ENCODE data around the gene BCL2L1. TPM values are rescaled to one million over a fixed set of nuclear protein-coding genes. Genes with fewer than 3 reads are reported as not detected.

Gene BCL2L1
- polyA plus RNA-seq, 3 donors from 2014 or later, result 30.9 to 60.4 (median 39.3) TPM

DNA sequence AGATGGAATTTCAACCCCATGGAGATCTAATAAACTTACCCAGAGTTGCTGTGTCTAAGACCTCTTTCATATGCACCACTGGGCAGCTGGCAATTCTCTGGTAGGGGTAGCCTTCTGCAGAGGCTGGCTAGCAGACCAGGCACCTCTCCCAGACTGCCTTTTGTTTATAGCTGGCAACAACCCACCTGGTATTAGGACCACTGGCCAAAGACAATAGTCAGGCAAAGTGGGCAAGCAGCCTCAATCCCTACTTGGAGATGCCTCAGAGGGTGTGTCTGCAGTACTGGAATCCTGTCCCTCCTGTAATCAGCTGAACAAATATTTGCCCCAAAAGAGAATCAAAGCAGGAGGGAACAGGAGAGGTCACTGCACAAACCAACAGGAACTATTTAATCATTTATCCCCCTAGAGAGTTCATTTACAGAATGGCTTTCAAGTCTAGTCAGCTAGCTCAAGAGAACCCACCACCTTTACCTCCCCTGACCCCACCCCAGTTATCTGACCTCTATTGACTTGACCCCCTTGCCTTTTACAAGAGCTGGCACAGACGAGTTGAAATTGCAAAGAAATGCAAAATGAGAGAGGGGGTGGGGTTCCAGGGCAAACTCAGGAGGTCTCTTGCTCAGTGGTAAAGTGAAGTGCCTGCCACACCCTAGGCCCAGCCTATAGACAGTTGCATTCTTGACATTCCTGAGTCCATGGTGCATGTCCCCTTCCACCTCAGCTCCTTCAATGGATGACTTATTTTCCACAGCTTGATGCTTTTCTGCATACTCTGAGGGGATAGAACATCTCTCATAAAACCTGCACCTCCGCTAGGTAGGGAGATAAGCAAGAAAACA is 2.8 kb downstream of the BCL2L1 start:
- H3K4me1 Mint-ChIP-seq, result peaks cover 82 to 83% of the 10 kb centered on the region in 2 donors
- peaks cover 13 to 30% (median 20%) of the 10 kb centered on the region in 3 donors for H3K36me3 Mint-ChIP-seq
- H3K27ac Mint-ChIP-seq, result peak overlapping the region; percentile 91 to 99 (median 97)
- peak overlapping the region; percentile 97 to 98 (median 97) for H3K4me3 Mint-ChIP-seq
- no peak for DNase-seq
- no peaks in the 10 kb centered on the region for H3K9me3 Mint-ChIP-seq
- H3K27me3 Mint-ChIP-seq (ENCODE audit: low read depth in 3 of 3), result peaks cover 9 to 11% (median 9%) of the 10 kb centered on the region in 3 donors

DNA sequence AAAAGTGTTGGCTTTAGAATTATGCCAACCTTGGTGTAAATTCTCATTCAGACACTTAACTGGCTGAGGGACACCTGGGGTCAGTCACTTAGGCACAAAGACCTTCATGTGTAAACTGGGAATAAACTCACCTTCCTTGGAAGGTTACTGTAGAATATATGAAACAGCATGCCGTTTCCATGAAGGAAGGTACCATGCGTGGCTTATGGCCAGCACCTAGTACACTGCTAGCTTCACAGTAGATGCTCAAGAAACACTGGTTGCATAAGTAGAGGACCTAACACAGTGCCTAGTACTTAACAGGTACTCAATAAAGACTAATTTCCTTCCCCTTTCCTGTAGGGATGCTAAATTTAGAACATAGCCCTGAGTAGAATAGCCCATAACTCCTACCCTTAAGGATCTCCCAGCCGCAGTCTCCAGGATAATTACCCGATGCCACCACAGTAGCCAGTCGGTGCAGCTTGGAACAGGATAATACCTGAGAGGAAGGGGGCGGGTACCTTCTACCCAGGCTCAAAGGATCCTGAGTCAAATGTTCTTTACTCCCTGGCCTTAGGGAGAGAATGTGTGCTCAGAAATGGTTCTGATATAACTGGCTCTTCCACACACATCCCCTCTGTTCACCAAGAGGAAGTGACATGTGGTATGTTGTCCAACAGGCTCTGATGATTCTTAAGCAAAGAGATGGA is 3.6 kb downstream of the BCL2L1 start:
- peaks cover 86 to 89% of the 10 kb centered on the region in 2 donors for H3K4me1 Mint-ChIP-seq
- peaks cover 17 to 35% (median 25%) of the 10 kb centered on the region in 3 donors for H3K36me3 Mint-ChIP-seq
- DNase-seq, result no peak
- no peaks in the 10 kb centered on the region for H3K9me3 Mint-ChIP-seq
- H3K27ac Mint-ChIP-seq, result peak overlapping the region; percentile 91 to 99 (median 97)
- H3K27me3 Mint-ChIP-seq (ENCODE audit: low read depth in 3 of 3), result peaks cover 8 to 11% (median 9%) of the 10 kb centered on the region in 3 donors
- H3K4me3 Mint-ChIP-seq, result peak overlapping the region; percentile 97 to 98 (median 97)

DNA sequence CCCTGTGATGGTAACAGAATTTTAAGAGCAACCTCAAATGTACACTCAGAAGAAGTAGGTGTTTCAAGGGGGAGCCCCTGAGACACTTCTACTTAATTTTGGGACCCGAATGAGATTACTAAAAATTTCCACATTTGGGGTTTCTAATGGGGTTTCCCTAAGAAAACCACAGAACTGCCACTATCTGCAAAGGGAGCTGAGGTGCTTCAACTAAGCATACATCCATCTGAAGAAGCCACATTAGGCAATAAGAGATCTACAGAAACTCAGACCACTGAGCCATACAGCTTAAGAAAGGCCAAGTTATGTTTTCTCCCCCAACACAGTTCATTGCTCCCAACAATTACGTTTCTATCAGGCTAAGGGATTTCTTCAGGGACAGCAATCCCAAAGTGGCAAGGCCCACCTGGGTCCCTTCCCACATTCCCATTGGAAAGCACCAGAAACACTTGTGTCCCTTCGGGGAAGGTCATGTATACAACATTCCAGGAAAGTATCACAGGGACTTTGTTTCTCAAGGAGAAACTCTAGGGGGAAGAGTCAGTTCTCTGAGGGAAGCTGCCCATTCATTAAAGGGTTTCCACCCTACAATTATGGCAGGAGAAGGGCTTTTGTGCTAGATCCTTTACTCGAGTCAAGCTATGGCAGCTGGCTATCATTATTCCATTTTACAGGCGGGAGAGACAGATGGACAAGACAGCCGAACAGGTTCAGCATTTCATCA is 5.0 kb downstream of the BCL2L1 start:
- Mint-ChIP-seq H3K36me3 (peaks cover 21 to 39% (median 37%) of the 10 kb centered on the region in 3 donors), H3K27me3 (ENCODE audit: low read depth in 3 of 3) (peaks cover 2 to 4% (median 4%) of the 10 kb centered on the region in 3 donors), H3K9me3 (no peaks in the 10 kb centered on the region), H3K4me3 (peak overlapping the region; percentile 80 to 85 (median 84)), H3K4me1 (peaks cover 96 to 98% of the 10 kb centered on the region in 2 donors), H3K27ac (peak overlapping the region; percentile 86 to 95 (median 90))
- DNase-seq, result peak; percentile 23 to 55 (median 52)

DNA sequence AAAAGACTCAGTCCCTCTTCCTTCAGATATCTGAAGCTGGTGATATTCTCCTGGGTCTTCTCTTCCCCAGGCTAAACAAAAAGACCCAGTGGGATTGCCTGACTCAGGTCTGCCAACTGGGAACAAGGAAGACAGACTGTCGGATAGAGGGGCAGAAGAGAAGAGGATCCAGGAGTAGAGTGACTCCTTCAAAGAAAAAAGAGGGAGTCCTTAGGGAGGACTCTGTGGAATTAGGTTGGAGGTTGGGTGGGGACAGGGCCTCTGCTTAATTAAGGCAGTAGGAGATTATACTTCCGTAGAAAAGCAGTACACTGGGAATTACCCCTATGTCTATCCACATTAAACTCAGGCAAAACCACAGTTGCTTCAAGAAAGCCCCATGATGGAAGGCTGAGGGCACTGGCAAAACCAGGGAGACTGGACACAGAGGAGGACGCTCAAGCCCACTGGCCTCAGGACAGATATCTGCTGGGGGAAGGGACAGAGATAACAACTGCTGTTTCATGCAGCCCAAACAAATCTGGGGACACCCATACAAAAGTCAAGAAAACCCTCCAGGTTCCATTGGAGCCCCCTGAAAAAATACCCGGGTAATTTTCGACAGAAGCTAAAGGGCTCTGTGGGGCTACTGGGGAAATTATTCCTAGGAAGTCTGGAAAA is 5.7 kb downstream of the BCL2L1 start:
- peaks cover 21 to 39% (median 38%) of the 10 kb centered on the region in 3 donors for H3K36me3 Mint-ChIP-seq
- DNase-seq, result no peak
- H3K27me3 Mint-ChIP-seq (ENCODE audit: low read depth in 3 of 3), result peaks cover 0 to 2% (median under 1%) of the 10 kb centered on the region in 3 donors
- H3K4me1 Mint-ChIP-seq, result peaks cover 97 to 100% of the 10 kb centered on the region in 2 donors
- no peaks in the 10 kb centered on the region for H3K9me3 Mint-ChIP-seq
- peak overlapping the region; percentile 86 to 95 (median 90) for H3K27ac Mint-ChIP-seq
- peak overlapping the region; percentile 80 to 85 (median 84) for H3K4me3 Mint-ChIP-seq

DNA sequence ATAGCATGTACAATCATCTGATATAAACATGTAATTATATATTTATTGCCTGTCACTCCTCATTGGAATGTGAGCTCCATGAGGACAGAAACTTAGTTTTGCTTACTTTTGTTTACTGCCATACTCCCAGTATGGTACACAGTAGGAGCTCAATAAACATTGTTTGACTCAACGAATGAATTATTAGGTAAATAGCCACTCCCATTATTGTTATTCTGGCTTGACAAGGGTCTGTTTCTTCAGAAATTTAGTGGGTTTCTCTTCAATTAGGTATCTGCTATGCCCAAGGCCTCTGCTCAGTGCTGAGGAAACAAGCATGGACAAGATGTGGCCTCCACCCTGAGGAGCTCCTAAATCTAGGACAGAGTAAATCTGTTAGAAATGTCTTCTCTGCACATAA is 6.3 kb downstream of the BCL2L1 start:
- no peak for DNase-seq
- Mint-ChIP-seq H3K9me3 (no peaks in the 10 kb centered on the region), H3K27ac (peak overlapping the region; percentile 86 to 95 (median 90)), H3K36me3 (peaks cover 21 to 38% (median 37%) of the 10 kb centered on the region in 3 donors), H3K27me3 (ENCODE audit: low read depth in 3 of 3) (peaks cover 0 to 2% (median 0%) of the 10 kb centered on the region in 3 donors), H3K4me3 (peak overlapping the region; percentile 80 to 85 (median 84)), H3K4me1 (peaks cover 97 to 100% of the 10 kb centered on the region in 2 donors)

DNA sequence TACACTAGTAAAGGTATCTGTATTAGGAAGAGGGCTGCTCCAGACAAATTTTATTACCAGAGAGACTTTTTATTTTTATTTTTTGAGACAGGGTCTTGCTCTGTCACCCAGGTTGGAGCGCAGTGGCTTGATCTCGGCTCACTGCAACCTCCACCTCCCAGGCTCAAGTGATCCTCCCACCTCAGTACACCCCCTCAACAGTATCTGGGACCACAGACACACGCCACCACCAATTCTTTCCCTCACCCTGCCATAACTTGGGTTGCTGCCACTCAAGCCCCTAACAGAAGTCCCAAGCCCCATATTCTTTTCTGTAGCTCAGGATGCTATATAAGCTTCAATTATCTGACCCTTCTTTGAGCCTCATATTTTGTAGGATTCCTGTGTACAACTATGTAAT is 6.9 kb downstream of the BCL2L1 start:
- peaks cover 0 to 2% (median 0%) of the 10 kb centered on the region in 3 donors for H3K27me3 Mint-ChIP-seq (ENCODE audit: low read depth in 3 of 3)
- peaks cover 21 to 34% (median 32%) of the 10 kb centered on the region in 3 donors for H3K36me3 Mint-ChIP-seq
- H3K4me1 Mint-ChIP-seq, result peaks cover 97 to 100% of the 10 kb centered on the region in 2 donors
- peak overlapping the region; percentile 73 to 95 (median 90) for H3K27ac Mint-ChIP-seq
- peak overlapping the region; percentile 80 to 85 (median 84) for H3K4me3 Mint-ChIP-seq
- no peaks in the 10 kb centered on the region for H3K9me3 Mint-ChIP-seq
- no peak for DNase-seq

DNA sequence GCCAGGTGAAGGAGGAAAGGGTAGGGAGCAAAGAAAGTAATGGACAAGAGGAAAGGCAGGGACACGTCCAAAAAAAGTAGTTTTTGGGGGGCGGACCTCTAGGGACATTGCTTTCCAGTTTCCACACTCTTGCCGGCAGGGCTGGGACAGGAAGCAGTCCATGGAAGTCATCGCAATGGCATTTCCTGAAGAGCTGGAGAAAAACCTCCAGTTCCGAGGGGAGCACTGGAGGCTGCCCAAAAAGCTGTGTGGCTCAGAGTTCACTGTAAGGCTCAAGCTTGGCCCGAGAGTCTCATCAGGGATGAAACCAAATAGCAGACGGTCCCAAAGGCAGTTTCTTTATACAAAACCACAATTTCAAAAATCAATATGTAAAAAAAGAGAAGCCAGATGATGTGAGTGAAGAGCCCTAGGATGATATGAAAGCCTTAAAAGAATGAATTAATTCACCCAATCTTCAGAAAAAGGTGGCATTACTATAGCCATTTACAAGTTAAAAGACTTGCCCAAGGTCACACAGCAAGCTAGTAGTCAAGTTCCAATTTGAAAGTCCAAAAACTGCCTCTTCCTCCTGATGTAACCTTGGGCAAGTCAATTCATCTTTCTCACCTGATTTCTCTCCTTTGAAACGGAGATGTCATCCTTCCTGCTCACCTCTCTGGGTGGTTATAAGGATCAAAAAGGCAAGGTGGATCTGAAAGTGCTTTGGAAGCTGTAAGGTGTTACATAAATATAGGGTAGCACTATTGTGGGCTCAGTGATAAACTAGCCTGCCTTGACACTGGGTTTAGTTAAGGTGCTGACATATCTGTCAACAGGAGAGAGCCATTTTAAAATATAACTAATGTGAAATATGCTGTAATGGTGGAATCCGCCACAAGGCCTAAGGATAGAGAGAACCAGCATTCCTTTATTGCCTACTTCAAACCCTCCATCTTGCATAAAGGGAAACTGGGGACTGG is 9.1 kb downstream of the BCL2L1 start:
- peak overlapping the region; percentile 4 to 70 (median 50) for H3K4me3 Mint-ChIP-seq
- peak overlapping the region; percentile 63 to 95 (median 90) for H3K27ac Mint-ChIP-seq
- peaks cover 93 to 99% of the 10 kb centered on the region in 2 donors for H3K4me1 Mint-ChIP-seq
- no peaks in the 10 kb centered on the region for H3K9me3 Mint-ChIP-seq
- DNase-seq, result no peak
- H3K36me3 Mint-ChIP-seq, result peaks cover 17 to 37% (median 28%) of the 10 kb centered on the region in 3 donors
- peaks cover 0 to 2% (median 0%) of the 10 kb centered on the region in 3 donors for H3K27me3 Mint-ChIP-seq (ENCODE audit: low read depth in 3 of 3)

DNA sequence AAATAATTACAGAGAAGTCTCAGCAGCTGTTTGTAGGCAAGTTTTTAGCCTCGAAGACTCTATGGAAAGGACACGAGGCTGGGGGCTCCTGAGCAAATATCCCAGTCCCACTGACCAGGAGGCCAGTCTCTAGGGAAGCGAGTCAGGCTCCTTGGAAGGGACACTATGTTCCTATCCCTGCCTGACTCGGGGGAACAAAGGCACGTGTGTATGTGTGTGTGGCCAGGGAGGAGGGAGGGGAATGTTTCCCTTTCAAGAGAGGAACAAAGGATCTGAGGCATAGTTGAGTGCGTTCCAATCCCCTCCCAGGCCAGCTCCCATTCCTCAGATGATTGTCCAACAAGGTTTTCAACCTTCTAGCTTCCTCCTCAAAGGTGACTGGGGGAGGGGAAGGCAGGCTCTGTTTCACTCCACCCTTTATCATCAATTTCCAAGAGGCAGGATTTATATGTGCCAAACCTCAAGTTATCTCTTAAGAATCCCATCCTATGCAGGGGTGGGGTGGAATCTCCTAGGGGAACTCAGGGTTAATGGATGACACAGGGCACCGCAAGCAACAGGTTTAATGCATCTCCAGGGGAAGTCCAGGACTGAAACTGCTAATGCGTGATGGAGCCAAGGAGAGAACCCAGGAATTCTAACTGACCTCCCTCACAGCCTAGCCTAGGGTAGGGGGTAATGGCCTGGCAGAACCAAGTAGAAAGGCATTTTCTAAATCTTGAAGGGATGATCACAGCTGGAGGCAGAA is 9.9 kb downstream of the BCL2L1 start:
- H3K4me1 Mint-ChIP-seq, result peaks cover 94 to 99% of the 10 kb centered on the region in 2 donors
- peaks cover 17 to 36% (median 25%) of the 10 kb centered on the region in 3 donors for H3K36me3 Mint-ChIP-seq
- H3K9me3 Mint-ChIP-seq, result no peaks in the 10 kb centered on the region
- H3K27ac Mint-ChIP-seq, result peak overlapping the region; percentile 63 to 95 (median 90)
- H3K4me3 Mint-ChIP-seq, result peak overlapping the region; percentile 8 to 70 (median 50)
- H3K27me3 Mint-ChIP-seq (ENCODE audit: low read depth in 3 of 3), result peaks cover 0 to 2% (median 0%) of the 10 kb centered on the region in 3 donors
- DNase-seq, result no peak

DNA sequence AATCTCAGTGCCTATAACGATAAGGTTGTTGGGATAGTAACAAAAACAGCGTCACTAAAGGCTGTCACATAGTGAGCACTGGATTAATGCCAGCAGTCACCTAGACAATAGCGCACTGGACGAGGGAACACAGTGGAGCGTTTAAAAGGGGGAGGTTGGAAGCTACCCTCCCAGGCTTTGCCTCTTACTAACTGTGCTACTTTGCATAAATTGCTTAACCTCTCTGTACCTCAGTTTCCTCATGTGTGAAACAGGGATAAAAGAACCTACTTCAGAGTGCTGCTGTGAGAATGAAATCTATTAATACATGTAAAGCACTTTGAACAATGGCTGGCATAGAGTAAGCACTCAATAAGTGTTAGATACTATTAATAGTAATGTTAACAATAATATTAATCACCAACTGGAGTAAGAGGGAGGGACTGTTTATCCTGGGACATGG is 10.5 kb downstream of the BCL2L1 start:
- H3K4me3 Mint-ChIP-seq, result peak overlapping the region in 4 of 5 donors; percentile 7 to 53 (median 20)
- H3K27me3 Mint-ChIP-seq (ENCODE audit: low read depth in 3 of 3), result peaks cover 0 to 2% (median 0%) of the 10 kb centered on the region in 3 donors
- peaks cover 93 to 99% of the 10 kb centered on the region in 2 donors for H3K4me1 Mint-ChIP-seq
- H3K36me3 Mint-ChIP-seq, result peaks cover 17 to 34% (median 24%) of the 10 kb centered on the region in 3 donors
- no peaks in the 10 kb centered on the region for H3K9me3 Mint-ChIP-seq
- peak overlapping the region; percentile 83 to 95 (median 91) for H3K27ac Mint-ChIP-seq
- no peak for DNase-seq

DNA sequence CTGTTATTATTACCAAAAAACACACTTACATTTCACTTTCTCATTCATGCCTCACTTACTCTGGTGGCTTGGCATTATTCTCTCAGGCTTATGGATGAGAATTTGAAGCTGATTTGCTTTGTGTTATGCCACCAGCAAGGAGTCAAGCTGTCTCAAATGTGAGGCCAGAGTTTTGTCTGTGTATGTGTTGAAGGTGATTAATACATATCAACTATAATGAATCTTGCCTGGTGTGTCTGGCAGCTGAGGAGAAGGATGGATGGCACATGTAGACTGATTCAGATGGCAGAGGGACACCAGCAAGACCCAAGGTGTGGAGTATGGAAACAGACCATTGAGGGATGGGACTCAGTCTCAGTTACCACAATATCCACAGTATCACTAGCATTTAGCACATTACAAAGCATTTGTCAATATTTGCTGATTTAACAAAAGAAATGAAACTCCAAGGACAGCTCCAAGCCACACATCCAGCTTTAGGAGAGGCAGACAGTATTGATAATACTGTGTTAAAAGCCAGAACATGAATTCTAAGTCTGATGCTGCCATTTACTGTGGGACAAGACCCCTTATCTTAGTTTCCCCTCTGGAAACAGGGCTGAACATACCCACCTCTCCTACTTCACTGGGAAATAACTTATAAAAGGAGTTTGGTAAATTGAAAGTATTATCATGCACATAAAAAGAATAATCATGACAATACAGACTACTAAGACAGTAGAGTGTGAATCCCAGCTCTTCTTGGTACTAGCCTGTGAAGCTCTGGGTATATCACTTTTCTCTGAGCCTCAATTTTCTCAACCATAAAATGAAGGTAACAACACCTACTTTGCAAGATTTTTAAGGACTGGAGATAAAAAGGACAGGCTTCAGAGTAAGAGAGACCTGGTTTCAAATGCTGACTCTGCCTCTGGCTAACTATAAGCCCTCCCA is 11.2 kb downstream of the BCL2L1 start:
- no peak for DNase-seq
- Mint-ChIP-seq H3K36me3 (peaks cover 23 to 30% (median 26%) of the 10 kb centered on the region in 3 donors), H3K27ac (peak overlapping the region; percentile 83 to 95 (median 91)), H3K4me1 (peaks cover 93 to 99% of the 10 kb centered on the region in 2 donors), H3K27me3 (ENCODE audit: low read depth in 3 of 3) (peaks cover 0 to 2% (median 0%) of the 10 kb centered on the region in 3 donors), H3K9me3 (no peaks in the 10 kb centered on the region), H3K4me3 (peak overlapping the region; percentile 4 to 68 (median 48))
